ENCODE measurements around the gene GYG2. TPM values are rescaled to one million over a fixed set of nuclear protein-coding genes. Genes with fewer than 3 reads are reported as not detected.

The GYG2 gene
- total RNA-seq, 1 experiment from 2014 or later = 39.8 TPM

- intact Hi-C loops (cut with micrococcal nuclease; ENCODE audit: unreplicated experiment) = no loop called here
- Histone ChIP-seq H3K36me3 (ENCODE audit: insufficient read depth, low read length, poor library complexity, severe bottlenecking) (no peaks in the 10 kb centered on the region), H3K27me3 (replicated peaks; ENCODE audit: insufficient read depth, low read depth, low read length, poor library complexity) (no peaks in the 10 kb centered on the region), H3K27ac (ENCODE audit: low read depth, low read length, poor library complexity, severe bottlenecking) (no peak overlapping the region), H3K4me3 (ENCODE audit: low read depth, low read length, poor library complexity, severe bottlenecking) (no peak overlapping the region), H3K4me1 (ENCODE audit: insufficient read depth, low read length, poor library complexity, severe bottlenecking) (peaks cover 6% of the 10 kb centered on the region), H3K9me3 (ENCODE audit: low read depth, low read length, poor library complexity, severe bottlenecking) (no peaks in the 10 kb centered on the region)
- TF ChIP-seq EZH2 (IDR thresholded peaks at IDR 0.05; ENCODE audit: borderline replicate concordance, low read depth, low read length, poor library complexity, severe bottlenecking) (no peak), CTCF (conservative IDR thresholded peaks at IDR 0.05; ENCODE audit: low read depth, low read length) (no peak)
- POLR2A ChIA-PET (ENCODE audit: low non-redundant PET) = no interaction called here
- CTCF ChIA-PET = no interaction called here
- BruUV-seq (replicated peaks) = no TSS peak
- DNase-seq (ENCODE audit: low spot score) = no peak
Measured at GRCh38 chrX:2824886-2825285, 3.8 kb upstream of the GYG2 start.

GRCh38 chrX:2828959-2829411 lies 255 bp downstream of the GYG2 start:
- BruUV-seq (replicated peaks) = no TSS peak
- CTCF ChIA-PET = no interaction called here
- no peak for DNase-seq (ENCODE audit: low spot score)
- no peaks in the 10 kb centered on the region for H3K4me1 ChIP-seq (ENCODE audit: insufficient read depth, low read length, poor library complexity, severe bottlenecking)
- intact Hi-C loops (cut with micrococcal nuclease; ENCODE audit: unreplicated experiment) = no loop called here
- peak overlapping the region; percentile 61 for H3K4me3 ChIP-seq (ENCODE audit: low read depth, low read length, poor library complexity, severe bottlenecking)
- H3K27me3 ChIP-seq (replicated peaks; ENCODE audit: insufficient read depth, low read depth, low read length, poor library complexity) = no peaks in the 10 kb centered on the region
- TF ChIP-seq EZH2 (IDR thresholded peaks at IDR 0.05; ENCODE audit: borderline replicate concordance, low read depth, low read length, poor library complexity, severe bottlenecking) = no peak
- no peak for TF ChIP-seq CTCF (conservative IDR thresholded peaks at IDR 0.05; ENCODE audit: low read depth, low read length)
- POLR2A ChIA-PET (ENCODE audit: low non-redundant PET) = no interaction called here
- H3K27ac ChIP-seq (ENCODE audit: low read depth, low read length, poor library complexity, severe bottlenecking) = peak overlapping the region; percentile 47
- no peaks in the 10 kb centered on the region for H3K9me3 ChIP-seq (ENCODE audit: low read depth, low read length, poor library complexity, severe bottlenecking)
- no peaks in the 10 kb centered on the region for H3K36me3 ChIP-seq (ENCODE audit: insufficient read depth, low read length, poor library complexity, severe bottlenecking)

GRCh38 chrX:2829469-2830246 lies 928 bp downstream of the GYG2 start:
- no TSS peak for BruUV-seq (replicated peaks)
- intact Hi-C loops (cut with micrococcal nuclease; ENCODE audit: unreplicated experiment) = no loop called here
- DNase-seq (ENCODE audit: low spot score) = no peak
- Histone ChIP-seq H3K27me3 (replicated peaks; ENCODE audit: insufficient read depth, low read depth, low read length, poor library complexity) (no peaks in the 10 kb centered on the region), H3K36me3 (ENCODE audit: insufficient read depth, low read length, poor library complexity, severe bottlenecking) (no peaks in the 10 kb centered on the region), H3K9me3 (ENCODE audit: low read depth, low read length, poor library complexity, severe bottlenecking) (no peaks in the 10 kb centered on the region), H3K4me1 (ENCODE audit: insufficient read depth, low read length, poor library complexity, severe bottlenecking) (no peaks in the 10 kb centered on the region), H3K4me3 (ENCODE audit: low read depth, low read length, poor library complexity, severe bottlenecking) (peak overlapping the region; percentile 61), H3K27ac (ENCODE audit: low read depth, low read length, poor library complexity, severe bottlenecking) (peak overlapping the region; percentile 47)
- ChIA-PET POLR2A (ENCODE audit: low non-redundant PET) (no interaction called here), CTCF (no interaction called here)
- TF ChIP-seq EZH2 (IDR thresholded peaks at IDR 0.05; ENCODE audit: borderline replicate concordance, low read depth, low read length, poor library complexity, severe bottlenecking) = no peak
- no peak for TF ChIP-seq CTCF (conservative IDR thresholded peaks at IDR 0.05; ENCODE audit: low read depth, low read length)

Measured in A673 (cell line).